B cell (primary cell): ENCODE data around the gene KLHL15. TPM values are rescaled to one million over a fixed set of nuclear protein-coding genes. Genes with fewer than 3 reads are reported as not detected.

ENCODE experiments used
- ATAC-seq: fragments of 200-7000 bp; cut with Tn5 transposase; one replicate; pipeline ENCODE4 v1.10.0; 2021; ENCODE audit warnings: low read depth, mild to moderate bottlenecking, moderate number of reproducible peaks, moderate library complexity
- CTCF ChIA-PET: fragments of 350-600 bp; sonication (Branson Sonifier 250); formaldehyde crosslinking; loops from one replicate; lab custom pipeline; 2021; ENCODE audit warnings: antibody characterized with exemption, inconsistent platforms; lab: Charles Lee
- POLR2A ChIA-PET: fragments of 350-600 bp; sonication (Branson Sonifier 250); formaldehyde crosslinking; loops from one replicate; lab custom pipeline; 2021; ENCODE audit warnings: antibody characterized with exemption; lab: Charles Lee
- DNase-seq: peaks from one replicate; pipeline ENCODE4 v3.0.0; 2013
- H2AFZ ChIP-seq: 2 replicates; pipeline ENCODE4 v1.6.1; 2012; ENCODE audit warnings: mild to moderate bottlenecking, low read depth, low read length; ENCODE audit not compliant: insufficient read depth, poor library complexity, severe bottlenecking
- H3K27ac ChIP-seq, 2 donors: 1 replicate in 1 of 2; 2 replicates in 1 of 2; pipeline ENCODE4 v1.5.1; 2012 to 2013; ENCODE audit warnings: low read length in 2 of 2, mild to moderate bottlenecking in 2 of 2, moderate library complexity in 1 of 2
- H3K27me3 ChIP-seq, 4 experiments: fragments of 200-600 bp in 1 of 4; sonication (generic) in 1 of 4; replicated peaks in 1 of 4; 1 replicate in 2 of 4; 2 replicates in 2 of 4; pipeline versions ENCODE4 v1.6.1 to v1.7.0; 2013 to 2016; ENCODE audit warnings: low read length in 3 of 4, mild to moderate bottlenecking in 2 of 4, mixed read lengths in 1 of 4, moderate library complexity in 1 of 4; ENCODE audit not compliant: insufficient read depth in 4 of 4, control insufficient read depth in 3 of 4; ENCODE audit errors: control extremely low read depth in 1 of 4
- H3K36me3 ChIP-seq, 2 experiments: replicated peaks in 1 of 2; 1 replicate in 1 of 2; 2 replicates in 1 of 2; pipeline versions ENCODE4 v1.6.1 to v1.7.1; 2013; ENCODE audit warnings: low read length in 1 of 2; ENCODE audit not compliant: insufficient read depth in 2 of 2, control insufficient read depth in 1 of 2; ENCODE audit errors: control extremely low read depth in 1 of 2, extremely low read depth in 1 of 2
- H3K4me1 ChIP-seq, 2 donors: fragments of 200-600 bp in 1 of 2; sonication (generic) in 1 of 2; 1 replicate in 1 of 2; 2 replicates in 1 of 2; pipeline versions ENCODE4 v1.5.1 to v1.6.1; 2013 to 2017; ENCODE audit warnings: low read length in 2 of 2; ENCODE audit not compliant: control insufficient read depth in 2 of 2, insufficient read depth in 2 of 2
- H3K4me2 ChIP-seq: replicated peaks from 2 replicates; pipeline ENCODE3; 2012; ENCODE audit warnings: mild to moderate bottlenecking, low read depth, low read length; ENCODE audit not compliant: poor library complexity, severe bottlenecking
- H3K4me3 ChIP-seq, 5 experiments: fragments of 200-600 bp in 1 of 5; sonication (generic) in 1 of 5; 1 replicate in 3 of 5; 2 replicates in 2 of 5; pipeline versions ENCODE4 v1.5.1 to v1.7.0; 2011 to 2016; ENCODE audit warnings: low read length in 4 of 5, mild to moderate bottlenecking in 4 of 5, low read depth in 2 of 5, control low read depth in 1 of 5, moderate library complexity in 1 of 5; ENCODE audit not compliant: insufficient read depth in 1 of 5; ENCODE audit errors: control extremely low read depth in 1 of 5, extremely low read depth in 1 of 5
- H3K79me2 ChIP-seq: fragments of 200-600 bp; sonication (generic); one replicate; pipeline ENCODE4 v1.6.0; 2016; ENCODE audit warnings: low read length; ENCODE audit not compliant: control insufficient read depth, insufficient read depth
- H3K9ac ChIP-seq: fragments of 200-600 bp; sonication (generic); 2 replicates; pipeline ENCODE4 v1.6.1; 2017; ENCODE audit warnings: mild to moderate bottlenecking, low read length, moderate library complexity
- H3K9me3 ChIP-seq, 3 donors: one replicate each; pipeline versions ENCODE4 v1.6.1 to v1.7.1; 2013; ENCODE audit warnings: low read length in 2 of 3; ENCODE audit not compliant: control insufficient read depth in 2 of 3, insufficient read depth in 1 of 3; ENCODE audit errors: control extremely low read depth in 1 of 3
- H4K20me1 ChIP-seq: 2 replicates; pipeline ENCODE4 v1.6.0; 2012; ENCODE audit warnings: mild to moderate bottlenecking, low read length; ENCODE audit not compliant: insufficient read depth, control insufficient read depth, poor library complexity, severe bottlenecking
- H3K27ac Mint-ChIP-seq: one replicate; pipeline ENCODE4 v1.8.0; 2021; ENCODE audit warnings: mixed read lengths
- H3K27me3 Mint-ChIP-seq: one replicate; pipeline ENCODE4 v1.8.0; 2021; ENCODE audit warnings: mixed read lengths
- H3K4me1 Mint-ChIP-seq: one replicate; pipeline ENCODE4 v1.8.0; 2021; ENCODE audit warnings: mixed read lengths
- H3K4me3 Mint-ChIP-seq: one replicate; pipeline ENCODE4 v1.8.0; 2021; ENCODE audit warnings: mixed read lengths
- H3K9me3 Mint-ChIP-seq: one replicate; pipeline ENCODE4 v1.8.0; 2022; ENCODE audit warnings: mixed read lengths; ENCODE audit not compliant: insufficient read depth
- EZH2 ChIP-seq: IDR thresholded peaks from 2 replicates; pipeline ENCODE4 v1.6.1; 2012; ENCODE audit warnings: borderline replicate concordance, low read depth, mild to moderate bottlenecking, moderate library complexity, low read length; ENCODE audit not compliant: insufficient read depth, poor library complexity, severe bottlenecking
- WGBS: methylation state at CpG from one replicate; pipeline ENCODE4 v1.1.5; 2013; ENCODE audit warnings: missing lambda C conversion rate; ENCODE audit not compliant: insufficient coverage; 5-methylcytosine and 5-hydroxymethylcytosine counted together
- intact Hi-C: fragments of 100-400 bp; cut with micrococcal nuclease; formaldehyde crosslinking; loops from one replicate; pipeline ENCODE4 v1.10.0; 2022
- polyA plus RNA-seq: library from polyadenylated mRNA; depleted of rRNA; stranded (reverse); fragments of >200 nt; gene quantifications from 2 replicates; pipeline ENCODE4 v1.2.3, GENCODE V29; 2012
- total RNA-seq, 2 donors: library from RNA; stranded (reverse); fragments of 120-200 nt in 1 of 2; gene quantifications; 1 replicate in 1 of 2; 2 replicates in 1 of 2; pipeline versions ENCODE4 v1.2.3 to v1.2.4, GENCODE V29; 2013 to 2022
- TF ChIP-seq, protein P1 (sequence below): fragments of 200-600 bp; IDR thresholded peaks from one replicate; pipeline ENCODE4 v1.8.0; 2022; ENCODE audit warnings: antibody characterized with exemption, mild to moderate bottlenecking

KLHL15 gene
- total and polyA plus RNA-seq, 2 donors (not counting 1 experiment from before 2014, with no cell fraction given) = 5.4 to 8.2 TPM

DNA sequence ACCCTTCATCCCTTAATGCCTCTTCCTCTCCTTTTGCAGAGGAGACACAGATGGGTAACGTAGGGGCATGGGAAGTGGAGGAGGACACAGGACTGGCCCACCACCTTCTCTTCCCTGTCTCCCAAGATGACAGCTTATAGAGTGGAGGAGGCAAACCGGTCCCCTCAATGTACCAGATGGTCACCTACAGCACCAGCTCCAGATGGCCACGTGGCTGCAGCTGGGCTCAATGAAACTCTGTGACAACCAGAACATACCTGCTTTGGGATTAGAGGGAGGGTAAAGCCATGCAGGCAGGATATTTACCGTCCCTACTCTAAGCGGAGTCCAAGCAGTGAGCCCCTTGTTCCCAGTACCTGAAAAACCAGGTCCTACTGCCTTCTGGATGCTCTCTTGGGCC is 7.5 kb upstream of the KLHL15 start:
- ATAC-seq (no peak), DNase-seq (no peak)
- Mint-ChIP-seq H3K4me3 (no peak overlapping the region), H3K4me1 (no peaks in the 10 kb centered on the region), H3K27me3 (no peaks in the 10 kb centered on the region), H3K9me3 (no peaks in the 10 kb centered on the region), H3K27ac (no peak overlapping the region)
- no peaks in the 10 kb centered on the region for H3K79me2 ChIP-seq
- H3K4me2 ChIP-seq = no peak overlapping the region
- H3K9me3 ChIP-seq = no peaks in the 10 kb centered on the region
- H4K20me1 ChIP-seq = no peaks in the 10 kb centered on the region
- H3K9ac ChIP-seq = no peak overlapping the region
- CTCF ChIA-PET = no interaction called here
- no peak overlapping the region for H2AFZ ChIP-seq
- WGBS = 60% methylated on average over 1 of the region's 5 CpGs
- no peak for TF ChIP-seq EZH2
- TF ChIP-seq, protein P1, sequence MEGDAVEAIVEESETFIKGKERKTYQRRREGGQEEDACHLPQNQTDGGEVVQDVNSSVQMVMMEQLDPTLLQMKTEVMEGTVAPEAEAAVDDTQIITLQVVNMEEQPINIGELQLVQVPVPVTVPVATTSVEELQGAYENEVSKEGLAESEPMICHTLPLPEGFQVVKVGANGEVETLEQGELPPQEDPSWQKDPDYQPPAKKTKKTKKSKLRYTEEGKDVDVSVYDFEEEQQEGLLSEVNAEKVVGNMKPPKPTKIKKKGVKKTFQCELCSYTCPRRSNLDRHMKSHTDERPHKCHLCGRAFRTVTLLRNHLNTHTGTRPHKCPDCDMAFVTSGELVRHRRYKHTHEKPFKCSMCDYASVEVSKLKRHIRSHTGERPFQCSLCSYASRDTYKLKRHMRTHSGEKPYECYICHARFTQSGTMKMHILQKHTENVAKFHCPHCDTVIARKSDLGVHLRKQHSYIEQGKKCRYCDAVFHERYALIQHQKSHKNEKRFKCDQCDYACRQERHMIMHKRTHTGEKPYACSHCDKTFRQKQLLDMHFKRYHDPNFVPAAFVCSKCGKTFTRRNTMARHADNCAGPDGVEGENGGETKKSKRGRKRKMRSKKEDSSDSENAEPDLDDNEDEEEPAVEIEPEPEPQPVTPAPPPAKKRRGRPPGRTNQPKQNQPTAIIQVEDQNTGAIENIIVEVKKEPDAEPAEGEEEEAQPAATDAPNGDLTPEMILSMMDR = no peak
- H3K27me3 ChIP-seq = no peaks in the 10 kb centered on the region
- H3K27ac ChIP-seq = no peak overlapping the region
- H3K4me3 ChIP-seq = no peak overlapping the region
- no peaks in the 10 kb centered on the region for H3K36me3 ChIP-seq
- POLR2A ChIA-PET = no interaction called here
- intact Hi-C loops = no loop called here
- no peaks in the 10 kb centered on the region for H3K4me1 ChIP-seq

DNA sequence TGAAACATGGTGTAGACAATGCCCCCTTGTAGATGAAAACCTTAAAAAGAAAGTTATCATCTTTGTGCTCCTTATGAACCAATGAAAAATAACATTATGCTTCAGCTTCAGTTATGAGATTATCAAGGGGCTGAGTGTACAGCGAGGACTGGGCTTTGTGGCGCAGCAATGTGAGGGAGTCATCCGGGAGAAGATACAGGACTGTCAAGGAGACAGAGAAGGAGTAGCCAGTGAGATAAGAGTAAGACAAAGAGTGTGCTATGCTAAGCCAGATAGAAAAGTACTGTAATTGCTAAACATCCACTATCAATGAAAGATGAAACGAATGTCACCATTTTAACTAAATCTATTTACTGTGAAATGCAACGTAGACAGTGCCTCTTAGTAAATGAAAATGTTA is 3.6 kb upstream of the KLHL15 start:
- no CpG with 5 or more reads among the region's 5 CpGs for WGBS
- no peak overlapping the region for H3K4me3 Mint-ChIP-seq
- TF ChIP-seq, protein P1 = no peak
- no peak for TF ChIP-seq EZH2
- Histone ChIP-seq H3K4me1 (peaks cover 0 to 3% of the 10 kb centered on the region in 2 donors), H3K9ac (no peak overlapping the region), H3K79me2 (no peaks in the 10 kb centered on the region), H3K4me3 (no peak overlapping the region), H3K27me3 (no peaks in the 10 kb centered on the region), H3K36me3 (no peaks in the 10 kb centered on the region), H3K9me3 (no peaks in the 10 kb centered on the region), H3K27ac (no peak overlapping the region), H2AFZ (no peak overlapping the region), H4K20me1 (no peaks in the 10 kb centered on the region), H3K4me2 (no peak overlapping the region)
- no peaks in the 10 kb centered on the region for H3K9me3 Mint-ChIP-seq
- CTCF ChIA-PET = no interaction called here
- H3K27ac Mint-ChIP-seq = no peak overlapping the region
- POLR2A ChIA-PET = no interaction called here
- no peaks in the 10 kb centered on the region for H3K27me3 Mint-ChIP-seq
- intact Hi-C loops = no loop called here
- no peak for DNase-seq
- no peak for ATAC-seq
- H3K4me1 Mint-ChIP-seq = peaks cover 8% of the 10 kb centered on the region
